Epithelial cell of proximal tubule (primary cell): ENCODE data around the gene GNG14. TPM values are rescaled to one million over a fixed set of nuclear protein-coding genes. Genes with fewer than 3 reads are reported as not detected.

ENCODE experiments used
- DNase-seq: peaks from one replicate; pipeline ENCODE4 v3.0.0-alpha.2; 2011; ENCODE audit warnings: low read depth
- H3K4me3 ChIP-seq: 2 replicates; pipeline ENCODE4 v1.5.1; 2011; ENCODE audit warnings: low read depth, mild to moderate bottlenecking, low read length
- CTCF ChIP-seq: conservative IDR thresholded peaks from 2 replicates; pipeline ENCODE4 v1.5.1; 2012; ENCODE audit warnings: low read depth, mild to moderate bottlenecking, low read length
- total RNA-seq: library from RNA; depleted of rRNA; stranded (reverse); fragments of >200 nt; gene quantifications from 2 replicates; pipeline ENCODE4 v1.2.3, GENCODE V29; 2015

The GNG14 gene
- total RNA-seq, 1 donor from 2014 or later: not detected

DNA sequence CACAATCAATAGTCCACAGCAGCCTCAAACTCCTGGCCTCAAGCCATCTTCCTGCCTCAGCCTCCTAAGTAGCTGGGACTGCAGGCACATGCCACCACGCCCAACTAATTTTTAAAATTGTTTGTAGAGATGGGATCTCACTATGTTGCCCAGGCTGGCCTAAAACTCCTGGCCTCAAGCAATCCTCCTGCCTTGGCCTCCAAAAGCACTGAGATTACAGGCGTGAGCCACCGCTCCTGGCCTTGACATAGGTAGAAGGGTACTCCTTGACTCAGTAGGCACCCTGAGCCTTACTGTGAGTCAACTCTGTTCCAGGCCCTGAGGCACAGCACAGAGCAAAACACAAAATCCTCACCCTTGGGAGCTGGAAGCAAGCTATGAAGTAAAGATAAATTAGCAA lies 28.1 kb downstream of the GNG14 start:
- TF ChIP-seq CTCF: no peak
- H3K4me3 ChIP-seq: no peak overlapping the region
- no peak for DNase-seq

- no peak for DNase-seq
- no peak for TF ChIP-seq CTCF
- peak overlapping the region; percentile 87 for H3K4me3 ChIP-seq
Observed at GRCh38 chr19:12720296-12720695, 32.5 kb downstream of the GNG14 start.

- peak overlapping the region; percentile 87 for H3K4me3 ChIP-seq
- no peak for DNase-seq
- TF ChIP-seq CTCF: no peak
Observed at GRCh38 chr19:12720851-12721655, 33.3 kb downstream of the GNG14 start.

- TF ChIP-seq CTCF: no peak
- peak overlapping the region; percentile 87 for H3K4me3 ChIP-seq
- no peak for DNase-seq
Observed at GRCh38 chr19:12721656-12722565, 34.1 kb downstream of the GNG14 start.

DNA sequence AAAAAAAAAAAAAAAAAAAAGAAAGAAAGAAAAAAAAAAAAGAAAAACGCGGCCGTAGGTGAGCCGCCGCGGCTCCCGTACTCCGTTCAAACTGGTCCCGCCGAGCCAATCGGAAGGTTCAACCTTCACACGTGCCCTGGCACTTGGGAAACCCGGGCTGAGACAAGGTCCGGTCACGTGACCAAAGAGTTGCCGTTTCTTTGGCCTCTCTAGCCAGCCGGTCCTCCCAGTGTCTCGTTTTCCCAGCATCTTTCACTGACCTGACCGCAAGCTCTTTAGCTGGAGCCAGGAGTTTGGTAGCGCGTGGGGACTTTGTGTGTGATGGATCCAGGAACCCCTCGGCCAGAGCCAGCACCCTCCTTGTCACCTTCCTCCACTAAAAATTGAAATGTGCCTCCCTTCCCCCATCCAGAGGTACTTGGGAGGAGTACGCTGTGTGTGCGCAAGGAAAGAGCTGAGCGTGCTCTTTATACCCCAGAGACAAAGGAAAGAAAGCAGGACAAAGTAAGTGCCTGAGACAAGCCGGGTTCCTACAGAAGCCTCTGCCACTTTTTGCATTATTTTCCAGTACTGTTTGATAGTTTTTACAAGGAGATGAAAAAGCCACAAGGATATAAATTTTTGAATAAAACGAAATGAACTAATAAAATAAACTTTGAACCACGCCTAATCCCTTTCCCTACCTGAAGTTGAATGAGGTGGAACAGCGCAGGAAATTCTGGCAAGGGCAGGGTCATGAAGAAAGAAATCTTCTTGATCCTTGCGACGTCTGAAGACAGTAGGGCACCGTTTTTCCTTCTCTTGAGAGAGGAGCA lies 35.0 kb downstream of the GNG14 start:
- no peak for TF ChIP-seq CTCF
- peak; percentile 93 for DNase-seq
- peak overlapping the region; percentile 87 for H3K4me3 ChIP-seq

- TF ChIP-seq CTCF: no peak
- no peak for DNase-seq
- peak overlapping the region; percentile 87 for H3K4me3 ChIP-seq
Observed at GRCh38 chr19:12723381-12723640, 35.5 kb downstream of the GNG14 start.
